SU-DHL-6 (cell line): ENCODE data around the gene ARMH3.

Experiments
- CTCF ChIP-seq: fragments of 200-600 bp; sonication (generic); IDR thresholded peaks from one replicate; pipeline ENCODE4 v1.5.1; 2017; ENCODE audit warnings: antibody characterized with exemption, mild to moderate bottlenecking, low read length, moderate library complexity; ENCODE audit not compliant: insufficient read depth, poor library complexity, severe bottlenecking
- EZH2phosphoT487 ChIP-seq: fragments of 200-600 bp; sonication (generic), shearing (Covaris generic); conservative IDR thresholded peaks from 2 replicates; pipeline ENCODE4 v1.6.1; 2018; ENCODE audit warnings: mild to moderate bottlenecking, antibody characterized with exemption, low read length, moderate library complexity, mixed read lengths

GRCh38 chr10:101940916-101941315 is 115.1 kb downstream of the ARMH3 start:
- no peak for TF ChIP-seq CTCF
- TF ChIP-seq EZH2phosphoT487 = no peak
